DOHH2 (cell line): ENCODE measurements around the gene ADAM11.

ENCODE experiments used
- CTCF ChIP-seq: fragments of 200-600 bp; sonication (generic); IDR thresholded peaks from one replicate; pipeline ENCODE4 v1.5.1; 2014; ENCODE audit warnings: antibody characterized with exemption, mild to moderate bottlenecking, low read depth, low read length; ENCODE audit not compliant: poor library complexity, severe bottlenecking
- EZH2phosphoT487 ChIP-seq: fragments of 200-600 bp; sonication (generic); IDR thresholded peaks from 2 replicates; pipeline ENCODE4 v1.6.1; 2017; ENCODE audit warnings: borderline replicate concordance, mild to moderate bottlenecking, antibody characterized with exemption, low read length, moderate library complexity, mixed read lengths

- TF ChIP-seq EZH2phosphoT487 = no peak
- TF ChIP-seq CTCF = no peak
These were observed 20.4 kb upstream of the ADAM11 start for GRCh38 chr17:44738214-44738906.
